GM21515 (cell line): Measurements from ENCODE around the gene PAPOLB.

Experiments used
- ATAC-seq: cut with Tn5 transposase; IDR thresholded peaks from one replicate; pipeline ENCODE4 v1.9.1; 2021; ENCODE audit not compliant: unreplicated experiment

The PAPOLB gene

GRCh38 chr7:4878336-4879335 lies 16.8 kb upstream of the PAPOLB start:
- ATAC-seq = no peak

GRCh38 chr7:4876586-4876985 lies 14.8 kb upstream of the PAPOLB start:
- ATAC-seq = no peak

- ATAC-seq = no peak
Measured at GRCh38 chr7:4875391-4875790, 13.6 kb upstream of the PAPOLB start.

- ATAC-seq = no peak
Measured at GRCh38 chr7:4873071-4873944, 11.5 kb upstream of the PAPOLB start.

- ATAC-seq = no peak
Measured at GRCh38 chr7:4871930-4872675, 10.3 kb upstream of the PAPOLB start.

- ATAC-seq = no peak
Measured at GRCh38 chr7:4871056-4871680, 9.3 kb upstream of the PAPOLB start.

GRCh38 chr7:4868493-4868892 lies 6.7 kb upstream of the PAPOLB start:
- ATAC-seq = no peak

GRCh38 chr7:4866528-4867496 lies 5.0 kb upstream of the PAPOLB start:
- no peak for ATAC-seq

- ATAC-seq = no peak
Measured at GRCh38 chr7:4862156-4862555, 326 bp upstream of the PAPOLB start.

- ATAC-seq = no peak
Measured at GRCh38 chr7:4861227-4861626, 603 bp downstream of the PAPOLB start.

GRCh38 chr7:4857189-4857588 lies 4.6 kb downstream of the PAPOLB start:
- no peak for ATAC-seq

- ATAC-seq = no peak
Measured at GRCh38 chr7:4856336-4857057, 5.3 kb downstream of the PAPOLB start.

GRCh38 chr7:4854916-4855315 lies 6.9 kb downstream of the PAPOLB start:
- ATAC-seq = no peak

GRCh38 chr7:4851459-4852422 lies 10.1 kb downstream of the PAPOLB start:
- ATAC-seq = no peak

- ATAC-seq = no peak
Measured at GRCh38 chr7:4850262-4850795, 11.5 kb downstream of the PAPOLB start.

GRCh38 chr7:4849390-4849789 lies 12.4 kb downstream of the PAPOLB start:
- ATAC-seq = no peak

- no peak for ATAC-seq
Measured at GRCh38 chr7:4845740-4846142, 16.1 kb downstream of the PAPOLB start.
